Activated T-helper 1 cell treated with anti-CD3 and anti-CD28 coated beads, Interleukin-2, amount 50 U/mL, for 16 hours (primary cell): ENCODE data around the gene MEIS1.
"Not testable (repeated sequence)": the region's sequence is repeated elsewhere in the genome, so short reads cannot be mapped to it uniquely, and the experiment has no call there.

Experiments
- DNase-seq, 2 donors: peaks; one replicate each; pipeline ENCODE4 v3.0.0-alpha.2; 2020; ENCODE audit warnings: low read depth in 1 of 2, low spot score in 1 of 2

Gene MEIS1

DNA sequence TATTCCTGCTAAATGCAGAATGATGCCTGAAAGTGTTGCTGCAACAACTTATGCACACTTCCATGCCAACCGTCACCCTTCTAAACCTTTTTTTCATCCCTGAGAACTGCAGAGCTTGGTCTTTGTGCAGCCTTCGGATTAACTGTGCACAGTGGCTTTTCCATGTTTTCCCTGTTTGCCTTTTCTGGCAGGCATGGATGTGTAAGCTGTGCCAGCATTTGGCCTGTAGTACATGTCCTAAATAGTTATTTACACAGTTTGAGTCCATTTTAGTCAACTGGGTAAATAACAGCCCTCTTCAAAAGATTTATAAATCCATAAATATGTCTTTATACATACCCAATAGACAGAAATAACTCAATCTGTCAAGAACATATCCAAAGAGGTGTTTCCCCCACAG, 31.5 kb downstream of the MEIS1 start:
- no peak for DNase-seq

DNA sequence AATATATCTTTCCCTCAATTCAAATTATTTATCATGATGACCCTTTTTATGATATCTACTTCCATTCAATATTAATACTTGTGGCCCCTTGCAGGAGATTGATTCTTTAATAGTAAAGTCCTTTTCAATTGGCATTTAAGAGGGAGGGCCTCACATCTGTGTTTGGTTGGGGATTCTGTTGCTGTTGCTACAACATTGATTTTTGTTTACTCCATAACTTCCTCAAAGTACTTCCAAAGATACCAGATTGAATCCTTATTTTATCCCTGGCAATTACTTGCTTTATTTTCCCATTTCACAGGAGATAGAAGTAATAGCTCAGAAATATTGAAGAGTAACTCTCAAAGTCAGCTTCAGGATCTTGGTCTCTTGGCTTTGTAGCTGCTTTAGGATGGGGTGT, 32.8 kb downstream of the MEIS1 start:
- DNase-seq: no peak

DNA sequence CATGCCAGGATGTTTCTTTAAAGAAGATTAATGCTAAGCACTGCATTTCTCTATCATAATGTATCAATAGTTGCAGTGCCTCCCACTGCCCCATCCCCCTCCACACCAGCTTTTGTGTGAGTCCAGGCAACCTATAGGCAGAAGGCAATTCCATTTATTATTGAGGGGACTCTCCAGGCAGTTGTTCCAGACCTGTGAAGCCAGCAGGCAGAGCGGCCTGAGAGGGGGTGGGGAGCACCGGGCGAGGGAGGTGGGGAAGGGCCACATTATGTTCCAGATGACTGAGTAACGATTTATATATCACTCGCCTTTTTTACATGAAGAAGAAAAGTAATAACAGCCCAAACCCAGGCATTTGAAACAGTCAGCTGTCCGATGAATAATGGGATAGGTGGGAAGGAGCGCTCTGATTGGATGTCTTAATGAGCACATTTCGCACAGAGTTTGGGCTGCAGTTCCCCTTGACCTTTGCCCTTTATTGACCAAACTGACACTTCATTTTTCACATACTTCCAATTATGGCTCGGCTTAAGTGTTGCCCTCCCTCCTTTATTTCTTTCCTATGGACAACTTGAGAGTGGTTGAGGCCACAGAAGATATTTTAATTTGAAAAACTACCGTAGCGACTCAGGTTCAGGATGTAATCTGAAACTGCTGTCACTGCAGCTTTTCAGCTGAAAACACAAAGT, 34.4 kb downstream of the MEIS1 start:
- no peak for DNase-seq

DNA sequence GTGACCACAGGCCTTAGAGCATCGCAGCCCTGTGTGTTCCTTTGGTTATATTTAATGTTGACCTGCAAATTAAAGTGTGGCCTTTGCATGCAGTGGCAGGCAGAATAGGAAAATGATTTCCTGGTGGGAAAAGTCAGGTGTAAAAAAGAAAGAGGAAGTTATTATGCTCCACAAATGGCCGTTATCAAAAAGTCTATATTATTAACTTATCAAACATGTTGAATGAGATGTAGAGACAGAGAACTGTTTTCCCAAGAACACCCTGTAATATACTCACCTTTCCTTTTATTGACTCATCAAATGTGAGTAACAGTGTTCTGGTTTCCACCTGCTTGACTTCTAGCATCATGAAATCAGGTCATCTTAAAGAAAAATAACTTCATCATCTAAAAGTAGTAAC, 35.3 kb downstream of the MEIS1 start:
- DNase-seq: no peak

DNA sequence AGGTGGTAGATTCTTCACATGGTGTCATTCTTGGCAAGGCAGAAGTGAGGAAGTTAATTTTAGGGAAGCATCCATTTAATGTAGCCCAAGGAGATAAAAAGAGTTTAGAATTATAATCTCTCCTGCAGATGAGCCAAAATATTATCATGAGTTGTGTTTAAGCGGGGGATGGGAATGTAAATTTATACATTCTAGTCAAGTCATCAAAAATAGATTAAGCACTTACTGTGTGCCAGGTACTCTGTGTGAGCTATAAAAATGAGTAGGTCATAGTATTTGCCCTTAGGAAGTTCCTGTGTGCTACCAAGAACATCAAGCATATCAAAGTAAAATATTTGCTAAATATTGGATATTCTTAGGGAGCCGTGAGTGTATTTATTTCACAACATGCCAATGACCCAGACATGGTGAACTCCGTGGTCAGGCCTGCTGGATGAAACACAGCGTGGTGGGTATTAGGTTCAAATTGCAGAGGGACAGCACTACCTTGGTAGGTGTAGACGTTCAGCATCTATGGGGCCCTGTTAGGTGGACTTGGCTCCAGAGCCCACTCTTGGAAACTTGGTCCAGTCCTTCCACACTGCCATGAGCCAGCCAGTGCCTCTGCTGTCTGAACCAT, 37.4 kb downstream of the MEIS1 start:
- DNase-seq: no peak

DNA sequence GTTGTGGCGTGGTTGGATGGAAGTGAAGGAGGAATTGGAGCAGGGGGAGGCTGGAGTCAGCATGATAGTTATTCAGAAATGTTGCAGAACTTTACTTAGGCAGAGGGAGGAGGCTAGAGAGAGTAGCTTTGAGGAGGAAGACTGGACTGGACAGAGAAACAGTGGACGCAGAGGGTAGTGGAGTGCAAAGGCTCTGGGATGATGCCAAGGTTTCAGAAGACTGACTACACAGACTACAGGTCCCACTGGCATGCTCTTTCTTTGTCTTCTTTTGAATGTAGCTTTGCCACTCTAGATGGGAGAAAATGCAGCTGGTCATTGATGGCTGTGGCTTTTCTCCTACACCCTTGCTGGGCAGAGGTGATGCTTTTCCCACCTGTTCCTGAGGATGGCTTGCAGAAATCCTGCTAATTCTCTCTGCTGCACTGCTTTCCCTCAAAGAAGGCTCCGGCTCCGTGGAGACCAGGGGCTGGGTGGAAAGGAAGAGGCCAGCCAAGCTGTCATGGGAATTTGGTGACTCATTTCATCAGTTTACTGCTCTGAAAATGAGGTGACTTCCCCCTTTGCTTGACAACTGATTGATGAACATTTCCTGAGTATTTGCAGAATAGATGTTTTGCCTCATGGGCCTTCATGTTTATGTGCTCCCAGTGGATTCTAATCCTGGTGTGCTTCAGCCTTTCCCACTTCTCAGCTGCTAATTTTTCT, 42.4 kb downstream of the MEIS1 start:
- DNase-seq: no peak

DNA sequence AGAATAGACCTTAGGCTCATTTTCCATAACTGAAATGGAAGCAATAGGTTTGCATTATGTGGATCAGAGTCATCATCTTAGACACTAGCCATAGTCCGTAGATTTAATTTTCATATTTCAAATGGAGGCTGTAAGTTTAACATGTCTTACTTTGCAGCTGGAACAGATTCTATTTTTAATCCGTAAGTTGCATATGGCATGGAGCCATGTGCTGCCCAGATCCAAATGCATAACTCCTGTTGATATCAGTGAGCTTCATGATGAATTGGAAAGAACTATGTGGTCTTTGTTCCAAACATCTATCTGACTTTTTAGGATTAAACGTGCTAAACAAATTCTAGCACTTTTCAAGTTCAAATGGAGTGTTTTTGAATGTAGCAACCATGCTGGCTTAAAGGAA, 43.4 kb downstream of the MEIS1 start:
- no peak for DNase-seq

DNA sequence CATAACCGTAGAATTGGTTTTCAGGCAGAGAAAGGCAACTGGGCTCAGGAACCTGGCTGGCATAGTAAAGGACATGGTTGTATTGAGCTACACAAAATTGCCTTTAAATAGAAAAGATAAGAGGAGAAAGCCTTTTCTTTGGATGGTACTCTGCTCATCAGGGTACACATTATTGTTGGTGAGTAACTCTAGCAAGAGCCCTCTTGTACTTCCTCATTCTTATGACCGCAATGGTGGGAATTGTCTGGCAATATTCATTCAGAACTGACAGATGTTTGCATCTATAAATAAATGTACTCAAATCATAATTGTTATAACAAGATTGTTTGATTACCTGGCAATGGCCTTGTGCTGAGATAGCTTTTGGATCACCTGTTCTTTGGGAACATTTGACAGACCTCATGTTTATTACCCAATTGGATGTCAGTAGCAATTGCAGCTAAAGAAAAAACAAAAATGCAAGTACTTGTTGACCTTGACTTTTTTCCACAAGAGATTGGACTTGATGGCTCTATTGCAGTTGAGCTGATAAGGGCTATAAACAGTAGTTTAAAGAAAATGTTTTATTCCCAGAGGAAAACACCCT, 43.9 kb downstream of the MEIS1 start:
- no peak for DNase-seq

DNA sequence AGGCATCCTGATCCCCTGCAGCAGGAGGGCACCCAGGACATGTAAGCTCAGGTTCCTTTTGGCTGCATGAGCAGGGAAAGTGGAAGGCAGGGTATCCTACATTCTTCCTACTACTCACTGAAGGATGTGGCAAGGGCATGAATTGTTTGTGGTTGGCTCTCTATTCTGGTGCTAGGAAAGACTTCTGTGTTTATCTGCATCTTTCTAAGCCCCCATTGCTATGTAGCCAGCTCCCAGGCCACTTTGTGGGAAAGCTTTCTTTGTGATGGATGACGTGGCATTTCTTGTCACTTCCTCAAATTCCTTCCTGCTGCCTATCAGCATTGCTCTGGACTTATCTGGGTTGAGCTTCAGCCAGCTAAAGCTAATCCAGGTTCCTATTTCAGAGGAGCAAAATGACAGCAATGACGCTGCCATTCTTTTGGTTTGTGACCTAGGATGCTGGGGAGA, 46.2 kb downstream of the MEIS1 start:
- DNase-seq: no peak

DNA sequence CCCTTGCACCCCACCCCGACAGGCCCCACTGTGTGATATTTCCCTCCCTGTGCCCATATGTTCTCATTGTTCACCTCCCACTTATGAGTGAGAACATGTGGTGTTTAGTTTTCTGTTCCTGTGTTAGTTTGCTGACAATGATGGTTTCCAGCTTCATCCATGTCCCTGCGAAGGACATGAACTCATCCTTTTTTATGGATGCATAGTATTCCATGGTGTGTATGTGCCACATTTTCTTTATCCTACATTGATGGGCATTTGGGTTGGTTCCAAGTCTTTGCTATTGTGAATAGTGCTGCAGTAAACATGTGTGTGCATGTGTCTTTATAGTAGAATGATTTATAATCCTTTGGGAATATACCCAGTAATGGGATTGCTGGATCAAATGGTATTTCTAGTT, 50.3 kb downstream of the MEIS1 start:
- DNase-seq: not testable (repeated sequence)

DNA sequence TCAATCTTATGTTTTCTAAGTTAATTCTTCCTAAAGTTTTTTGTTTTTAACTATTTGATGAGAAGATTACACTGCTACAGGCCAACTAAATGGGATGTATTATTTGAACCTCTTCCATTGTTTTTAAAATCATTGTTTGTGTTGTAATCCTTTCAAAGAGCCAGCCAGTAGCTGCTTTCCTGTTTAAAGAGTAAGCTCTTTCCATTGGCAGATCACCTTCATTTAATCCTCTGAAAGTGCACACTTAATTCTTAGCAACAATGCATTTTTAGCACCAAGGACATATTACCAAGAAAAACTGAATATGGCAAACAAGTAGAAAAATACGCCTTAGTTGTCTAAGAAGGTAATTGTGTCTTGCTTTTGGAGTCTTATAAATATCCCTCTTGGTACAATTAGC, 54.0 kb downstream of the MEIS1 start:
- no peak for DNase-seq

DNA sequence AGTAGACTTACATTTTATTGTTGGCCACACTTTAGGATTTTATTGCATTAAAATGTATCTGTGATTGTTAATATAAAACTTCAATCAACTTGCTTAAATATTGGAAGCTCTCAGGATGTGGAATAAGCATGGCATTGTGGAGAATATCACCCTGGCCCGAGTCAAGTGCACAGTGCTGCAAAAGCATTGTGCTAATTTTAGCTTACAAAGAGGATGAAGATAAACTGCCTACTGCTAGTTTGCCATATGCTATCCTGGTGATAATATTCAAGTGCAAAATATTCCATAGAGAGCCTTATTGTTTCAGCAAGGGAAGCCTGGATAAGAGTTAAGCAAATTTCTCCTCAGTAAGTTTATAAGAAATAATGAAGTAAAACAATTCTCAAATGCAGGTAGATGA, 54.5 kb downstream of the MEIS1 start:
- DNase-seq: no peak

DNA sequence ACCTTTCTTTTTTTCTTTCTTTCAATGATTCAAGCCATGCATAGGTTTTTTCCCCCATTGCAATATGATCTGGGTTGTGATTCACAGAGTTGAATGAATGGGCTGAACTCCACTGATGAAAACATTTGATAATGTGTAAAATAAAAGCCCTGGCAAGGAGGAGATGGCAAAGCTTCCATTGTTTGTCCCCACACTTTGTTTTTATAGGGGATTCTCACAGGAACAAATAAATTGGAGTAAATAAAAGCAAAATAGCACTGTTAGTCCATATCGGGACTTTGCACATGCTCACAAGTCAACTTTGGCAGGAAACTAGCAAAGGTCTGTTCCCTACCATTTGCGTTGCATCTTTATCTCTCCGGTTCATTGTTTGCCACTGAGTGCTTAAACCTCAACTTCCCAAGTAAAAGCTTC, 55.7 kb downstream of the MEIS1 start:
- no peak for DNase-seq

DNA sequence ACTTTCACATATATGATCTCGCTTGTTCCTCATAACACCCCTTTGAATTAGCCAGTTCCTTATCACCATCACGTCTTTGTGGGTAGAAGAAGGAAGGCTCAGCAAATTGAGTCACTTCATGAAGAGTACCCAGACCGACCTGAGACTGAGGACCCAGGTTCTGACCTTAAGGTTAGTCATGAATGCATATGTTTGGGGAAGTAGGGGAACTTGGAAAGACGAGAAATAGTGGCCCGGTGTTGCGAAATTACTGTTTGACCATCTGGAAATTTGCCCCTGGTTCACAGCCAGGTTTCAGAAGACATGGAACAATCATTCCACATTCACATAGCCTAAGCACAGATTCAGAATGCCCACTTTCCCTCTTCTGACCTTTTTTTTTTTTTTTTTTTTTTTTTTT, 59.8 kb downstream of the MEIS1 start:
- no peak for DNase-seq

DNA sequence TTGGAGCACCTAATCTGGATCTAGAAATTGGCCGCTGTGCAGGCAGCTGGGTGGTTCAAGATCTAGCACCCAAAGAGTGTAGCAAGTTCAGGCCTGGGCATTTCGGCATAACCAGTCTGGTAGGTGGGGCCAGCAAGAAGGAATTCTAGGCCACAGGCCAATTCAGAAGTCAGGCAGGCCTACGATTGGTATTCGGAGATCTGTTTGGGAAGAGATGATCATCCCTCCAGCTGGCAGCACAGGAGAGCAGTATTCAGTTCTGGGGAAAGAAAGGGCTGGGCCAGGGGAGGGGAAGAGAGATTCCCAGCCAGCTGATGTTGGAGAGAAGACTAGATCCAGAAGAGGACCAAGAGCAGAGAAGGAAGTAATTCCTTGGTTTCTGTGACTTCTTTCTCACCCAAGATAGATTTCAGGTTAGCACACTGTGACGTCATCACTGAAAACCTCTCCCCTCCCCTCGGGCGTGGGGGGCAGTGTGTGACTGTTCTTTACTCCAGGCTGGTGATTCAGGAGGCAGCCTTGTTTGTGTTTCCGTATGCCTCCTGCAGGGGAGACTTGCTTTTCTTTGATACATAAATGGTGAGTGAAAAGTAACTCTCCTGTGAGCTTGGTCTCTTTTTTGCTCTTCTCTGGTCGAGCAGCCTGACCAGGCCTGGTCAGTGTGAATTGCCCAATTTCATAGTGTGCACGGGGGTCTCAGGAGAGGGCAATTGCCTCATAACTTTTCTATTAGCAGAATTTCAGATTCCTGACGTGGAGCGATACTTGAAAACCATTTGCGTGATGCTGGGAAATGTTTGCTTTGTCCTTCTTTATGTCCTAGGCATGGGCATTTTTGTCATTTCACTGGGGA, 61.1 kb downstream of the MEIS1 start:
- no peak for DNase-seq

DNA sequence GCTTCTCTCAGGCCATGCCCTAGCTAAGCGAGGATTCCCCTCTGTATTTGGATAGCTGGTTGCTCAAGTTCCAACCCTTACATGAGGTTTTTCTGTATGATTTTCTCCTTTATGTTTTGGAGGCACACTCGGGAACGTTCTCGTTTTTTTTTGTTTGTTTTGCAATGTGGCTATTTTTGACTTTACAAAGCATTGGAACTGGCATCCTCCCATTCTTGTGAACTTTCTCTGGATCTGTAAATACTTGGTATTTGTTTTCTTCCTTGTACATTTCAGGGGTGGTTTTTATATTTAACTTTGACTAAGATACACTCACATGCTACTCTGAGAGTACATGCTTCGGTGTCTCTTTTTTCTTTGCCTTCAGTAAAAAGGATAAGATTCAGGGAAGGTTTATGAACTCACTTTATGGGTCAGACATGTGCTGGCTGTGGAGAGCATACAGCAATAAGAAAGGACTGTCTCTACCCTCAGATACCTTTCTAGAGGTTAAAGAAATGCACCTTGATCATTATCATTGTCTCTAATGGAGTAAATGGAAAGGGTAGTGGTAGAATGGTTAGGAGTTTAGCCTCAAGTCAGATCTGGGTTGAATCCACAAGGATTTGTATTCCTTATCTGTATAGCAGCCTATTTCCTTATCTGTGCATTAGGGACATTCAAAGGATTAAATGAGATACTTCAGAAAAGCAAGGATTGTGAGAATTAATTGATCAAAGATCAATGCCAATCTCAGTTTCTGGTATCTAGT, 61.9 kb downstream of the MEIS1 start:
- DNase-seq: no peak

DNA sequence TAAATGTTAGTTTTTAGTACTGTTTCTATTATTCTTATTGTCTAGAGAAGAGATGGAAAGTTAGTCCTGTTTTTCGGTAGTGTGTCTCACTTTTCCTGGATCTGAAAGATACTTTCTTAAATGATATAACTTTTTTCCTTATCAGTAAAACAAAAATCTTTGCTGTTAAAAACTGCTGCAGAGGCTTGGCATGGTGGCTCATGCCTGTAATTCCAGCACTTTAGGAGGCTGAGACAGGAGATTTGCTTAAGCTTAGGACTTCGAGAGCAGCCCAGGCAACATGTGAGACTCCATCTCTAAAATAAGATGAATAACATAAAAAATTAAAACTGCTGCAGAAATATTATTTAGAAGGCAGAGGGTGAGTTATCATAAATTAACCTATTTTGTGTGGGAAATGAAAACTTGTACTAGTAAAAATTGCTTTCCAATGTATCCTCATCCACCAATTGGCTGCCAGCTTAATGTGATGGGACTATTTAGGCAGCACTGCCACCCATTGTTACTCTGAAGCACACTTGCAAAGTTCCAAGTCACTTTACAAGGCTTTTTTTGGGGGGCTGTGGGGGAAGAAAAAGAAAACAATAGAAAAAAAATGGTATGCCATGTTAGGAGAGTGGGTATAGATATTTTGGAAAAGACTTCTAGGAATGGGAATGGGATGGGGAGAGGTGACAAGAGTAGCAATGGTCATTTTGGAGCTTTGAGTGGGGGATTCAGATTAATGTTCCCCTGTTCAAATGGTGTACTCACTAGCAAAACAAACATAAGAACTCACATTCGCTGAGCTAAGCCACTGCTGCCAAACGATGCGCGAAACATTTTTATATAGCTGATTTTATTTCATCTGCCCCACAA, 62.7 kb downstream of the MEIS1 start:
- DNase-seq: no peak

DNA sequence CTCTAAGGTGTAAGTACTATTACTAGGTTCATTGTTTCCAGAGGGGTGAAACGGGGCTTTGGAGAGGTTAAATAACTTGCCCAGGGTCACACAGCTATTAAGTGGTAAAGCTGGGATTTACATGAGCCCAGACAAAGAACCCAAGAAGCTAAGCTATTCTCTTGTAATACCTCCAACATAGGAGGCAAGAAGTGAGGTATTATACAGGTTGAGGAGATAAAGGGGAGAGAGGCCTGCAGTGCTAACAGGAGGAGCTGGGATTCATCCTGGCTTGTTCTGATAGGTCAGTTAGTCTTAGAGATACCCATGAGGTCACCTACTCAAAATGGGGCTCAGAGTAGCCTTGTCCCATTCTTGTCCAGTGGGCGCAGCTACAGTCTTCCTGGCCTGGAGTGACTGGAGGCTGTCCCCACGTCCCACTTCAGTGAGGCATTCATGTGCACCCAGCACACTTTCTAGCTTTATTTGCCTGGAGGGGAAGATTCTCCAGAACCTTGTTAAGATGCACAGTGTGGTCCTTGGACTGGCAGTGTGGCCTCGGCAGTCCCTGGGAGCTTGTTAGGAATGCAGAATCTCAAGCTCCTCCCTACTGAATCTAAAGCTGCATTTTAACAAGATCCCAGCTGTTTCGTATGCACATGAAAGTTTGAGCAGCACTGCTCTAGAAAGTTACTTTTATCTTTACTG, 63.5 kb downstream of the MEIS1 start:
- DNase-seq: no peak

DNA sequence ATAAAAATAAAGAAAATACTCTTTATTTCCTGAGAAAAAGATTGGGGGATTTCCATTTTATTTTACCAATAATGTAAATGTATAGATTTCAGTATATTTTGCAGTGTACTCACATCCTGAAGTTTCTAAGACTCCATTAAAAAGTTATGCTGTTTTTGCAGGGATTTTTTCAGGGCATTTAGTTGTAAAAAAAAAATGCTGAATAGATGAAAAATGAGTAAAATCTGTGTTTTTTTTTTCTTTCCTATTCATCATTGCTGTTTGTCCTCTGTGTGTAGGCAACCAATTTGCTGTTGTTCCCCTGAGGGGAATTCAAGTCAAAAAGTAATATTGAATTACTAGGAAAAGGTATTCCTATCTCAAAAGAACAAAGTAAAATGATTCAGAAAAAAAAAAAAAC, 66.3 kb downstream of the MEIS1 start:
- no peak for DNase-seq
